Fibroblast of skin of scalp (primary cell): ENCODE data around the gene MED26. TPM values are rescaled to one million over a fixed set of nuclear protein-coding genes. Genes with fewer than 3 reads are reported as not detected.
"Not testable (repeated sequence)": the region's sequence is repeated elsewhere in the genome, so short reads cannot be mapped to it uniquely, and the experiment has no call there.

Experiments
- DNase-seq: peaks from one replicate; pipeline ENCODE4 v3.0.0-alpha.2; 2013
- polyA plus RNA-seq, 2 experiments: library from polyadenylated mRNA; unstranded; fragments of 120-200 nt; gene quantifications; one replicate each; pipeline ENCODE4 v1.2.1, GENCODE V29; 2013; ENCODE audit not compliant: insufficient read length in 2 of 2

Gene MED26, protein sequence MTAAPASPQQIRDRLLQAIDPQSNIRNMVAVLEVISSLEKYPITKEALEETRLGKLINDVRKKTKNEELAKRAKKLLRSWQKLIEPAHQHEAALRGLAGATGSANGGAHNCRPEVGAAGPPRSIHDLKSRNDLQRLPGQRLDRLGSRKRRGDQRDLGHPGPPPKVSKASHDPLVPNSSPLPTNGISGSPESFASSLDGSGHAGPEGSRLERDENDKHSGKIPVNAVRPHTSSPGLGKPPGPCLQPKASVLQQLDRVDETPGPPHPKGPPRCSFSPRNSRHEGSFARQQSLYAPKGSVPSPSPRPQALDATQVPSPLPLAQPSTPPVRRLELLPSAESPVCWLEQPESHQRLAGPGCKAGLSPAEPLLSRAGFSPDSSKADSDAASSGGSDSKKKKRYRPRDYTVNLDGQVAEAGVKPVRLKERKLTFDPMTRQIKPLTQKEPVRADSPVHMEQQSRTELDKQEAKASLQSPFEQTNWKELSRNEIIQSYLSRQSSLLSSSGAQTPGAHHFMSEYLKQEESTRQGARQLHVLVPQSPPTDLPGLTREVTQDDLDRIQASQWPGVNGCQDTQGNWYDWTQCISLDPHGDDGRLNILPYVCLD
- 5.6 TPM for polyA plus RNA-seq (2013, experiment 1 of 2; ENCODE audit: insufficient read length)
- polyA plus RNA-seq (2013, experiment 2 of 2; ENCODE audit: insufficient read length), result 5.7 TPM

DNA sequence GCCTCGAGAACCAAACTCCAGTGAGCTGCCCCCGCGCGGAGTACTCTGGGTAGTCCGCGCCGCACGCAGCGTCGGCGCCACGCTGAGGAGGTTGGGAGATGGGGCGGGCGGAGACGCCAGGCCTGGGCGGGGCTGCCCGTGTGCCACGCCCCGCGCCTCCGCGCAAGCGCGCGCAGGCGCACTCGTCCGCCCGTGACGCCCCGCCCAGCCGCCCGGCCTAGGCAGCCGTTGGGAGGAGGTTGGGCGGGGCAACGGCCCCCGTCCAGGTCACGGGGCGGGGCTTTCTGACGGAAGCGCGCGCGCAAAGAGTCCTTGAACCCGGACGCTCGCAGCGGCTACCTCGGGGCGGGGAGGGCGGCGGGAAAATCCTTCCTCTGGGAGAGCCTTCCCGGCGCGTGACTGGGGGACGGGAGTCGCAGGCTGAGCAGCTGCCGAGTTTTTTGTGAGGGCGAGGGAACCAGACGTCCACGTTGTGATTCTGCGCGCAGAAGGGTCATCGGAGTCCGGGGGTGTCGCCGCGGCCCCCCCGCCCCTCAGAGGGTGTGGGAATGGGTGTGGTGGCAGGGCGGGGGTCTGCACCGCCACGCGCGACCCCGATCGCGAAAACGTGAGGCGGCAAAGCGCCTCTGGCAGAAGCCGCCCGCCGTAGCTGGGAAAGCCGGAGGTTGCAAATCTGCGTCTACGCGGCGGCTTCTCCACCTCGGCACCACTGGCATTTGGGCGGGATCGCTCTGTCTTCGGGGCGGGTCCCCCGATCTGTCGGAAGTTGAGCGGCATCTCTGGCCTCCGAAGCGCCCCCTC lies at the start of gene MED26:
TSS of gene MED26 (minus strand) at position 22 of the 801 bp plus-strand sequence. CDS start 261 bp downstream, outside the sequence.
- peak; percentile 95 for DNase-seq

DNA sequence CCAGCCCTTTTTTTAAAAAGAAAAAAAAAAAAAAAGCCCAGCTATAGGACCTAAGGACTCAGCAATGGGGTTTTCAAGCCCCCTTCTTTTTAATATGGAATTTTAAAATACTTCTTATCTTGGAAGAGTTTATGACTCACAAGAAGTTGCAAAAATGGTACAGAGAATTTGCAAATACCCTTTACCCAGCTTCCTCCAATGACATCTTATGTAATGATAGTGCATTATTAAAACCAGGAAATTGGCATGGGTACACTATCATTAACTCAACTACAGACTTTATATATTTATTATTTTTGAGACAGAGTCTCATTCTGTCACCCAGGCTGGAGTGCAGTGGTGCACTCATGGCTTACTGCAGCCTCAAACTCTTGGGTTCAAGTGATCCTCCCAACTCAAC lies 49.1 kb upstream of the MED26 start:
- DNase-seq, result no peak

DNA sequence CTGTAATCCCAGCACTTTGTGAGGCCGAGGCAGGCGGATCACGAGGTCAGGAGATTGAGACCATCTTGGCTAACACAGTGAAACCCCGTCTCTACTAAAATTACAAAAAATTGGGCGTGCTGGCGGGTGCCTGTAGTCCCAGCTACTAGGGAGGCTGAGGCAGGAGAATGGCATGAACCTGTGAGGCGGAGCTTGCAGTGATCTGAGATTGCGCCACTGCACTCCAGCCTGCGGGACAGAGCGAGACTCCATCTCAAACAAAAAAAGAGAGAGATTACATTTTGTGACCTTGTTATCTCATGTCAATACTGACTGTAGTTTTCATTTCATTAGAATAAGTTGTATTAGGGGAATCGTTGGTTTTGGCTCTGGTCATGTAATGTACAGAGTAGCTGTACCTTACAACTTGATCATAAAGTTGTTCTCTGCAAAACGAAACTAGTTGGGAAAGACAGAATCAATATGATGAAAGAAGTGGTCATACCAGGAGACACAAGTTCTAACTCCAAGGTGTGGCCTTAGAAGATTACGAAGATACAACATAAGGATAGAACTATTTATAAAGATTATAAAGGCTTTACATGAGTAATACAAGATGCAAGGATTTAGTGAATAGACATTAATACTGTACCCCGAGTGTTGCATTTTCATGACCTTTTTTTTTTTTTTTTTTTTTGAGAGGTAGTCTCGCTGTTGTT lies 48.2 kb upstream of the MED26 start:
- no peak for DNase-seq

DNA sequence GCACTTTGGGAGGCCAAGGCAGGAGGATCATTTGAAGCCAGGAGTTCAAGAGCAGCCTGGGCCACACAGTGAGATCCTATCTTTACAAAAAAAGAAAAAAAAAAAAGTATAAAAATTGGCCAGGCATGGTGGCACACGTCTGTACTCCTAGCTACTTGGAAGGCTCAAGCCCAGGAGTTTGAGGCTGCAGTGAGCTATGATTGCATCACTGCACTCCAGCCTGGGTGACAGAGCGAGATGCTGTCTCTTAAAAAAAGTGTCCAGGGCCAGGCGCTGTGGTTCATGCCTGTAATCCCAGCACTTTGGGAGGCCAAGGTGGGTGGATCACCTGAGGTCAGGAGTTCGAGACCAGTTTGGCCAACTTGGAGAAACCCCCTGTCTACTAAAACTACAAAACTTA lies 45.8 kb upstream of the MED26 start:
- DNase-seq, result not testable (repeated sequence)

DNA sequence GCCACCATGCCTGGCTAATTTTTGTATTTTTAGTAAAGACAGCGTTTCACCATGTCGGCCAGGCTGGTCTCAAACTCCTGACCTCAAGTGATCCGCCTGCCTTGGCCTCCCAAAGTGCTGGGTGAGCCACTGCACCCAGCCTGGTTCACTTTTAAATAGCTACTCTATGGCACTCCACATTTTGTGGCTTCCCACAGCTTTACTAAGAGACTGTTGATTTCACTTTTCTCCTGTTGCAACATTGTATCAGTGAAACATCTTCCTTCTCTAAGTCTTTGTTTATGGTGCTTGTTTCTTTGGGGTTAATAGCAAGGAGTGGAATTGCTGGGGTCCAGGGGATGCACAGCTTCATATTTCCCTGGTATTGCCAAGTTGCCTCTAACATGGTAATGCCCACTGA lies 45.2 kb upstream of the MED26 start:
- no peak for DNase-seq

DNA sequence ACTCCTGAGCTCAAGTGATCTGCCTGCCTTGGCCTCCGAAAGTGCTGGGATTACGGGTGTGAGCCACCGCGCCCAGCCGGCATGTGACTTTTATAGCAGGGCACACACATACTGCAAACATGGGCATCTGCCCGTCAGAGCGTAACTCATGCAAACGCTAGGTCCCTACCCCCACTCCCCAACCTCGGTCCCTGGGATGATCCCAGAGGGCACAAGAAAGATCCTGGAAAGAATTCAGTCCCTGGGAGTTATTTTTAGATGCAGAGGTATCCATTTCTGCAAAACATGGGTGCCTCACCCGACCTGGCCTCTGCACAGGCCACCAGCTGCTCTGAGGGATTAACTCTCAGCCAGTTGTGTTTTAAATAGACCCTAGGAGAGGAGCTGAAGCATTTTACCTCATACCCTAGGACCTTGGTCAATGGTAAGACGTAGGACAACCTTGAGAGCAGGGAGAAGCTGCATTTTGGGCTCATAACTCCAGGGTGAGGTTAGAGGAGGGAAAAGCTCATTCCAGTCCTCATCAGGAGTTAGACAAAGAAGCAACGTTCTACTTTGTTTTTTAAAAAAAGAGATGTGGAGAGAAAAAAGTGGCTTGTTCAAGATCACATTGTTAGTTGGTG lies 43.8 kb upstream of the MED26 start:
- no peak for DNase-seq

DNA sequence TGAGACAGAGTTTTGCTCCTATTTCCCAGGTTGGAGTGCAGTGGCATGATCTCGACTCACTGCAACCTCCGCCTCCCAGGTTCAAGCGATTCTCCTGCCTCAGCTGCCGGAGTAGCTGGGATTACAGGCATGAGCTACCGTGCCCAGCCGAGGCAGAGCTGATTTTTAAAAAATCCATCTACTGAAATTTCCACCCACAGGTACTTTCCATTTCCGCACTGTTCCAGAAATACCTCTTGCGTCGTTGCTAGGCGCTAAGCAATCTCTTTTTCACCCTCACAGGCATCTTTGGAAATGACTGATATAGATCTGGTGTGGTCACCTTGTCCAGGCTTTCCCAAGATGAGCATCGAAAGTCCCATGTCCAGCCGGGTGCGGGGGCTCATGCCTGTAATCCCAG lies 42.3 kb upstream of the MED26 start:
- DNase-seq, result no peak

DNA sequence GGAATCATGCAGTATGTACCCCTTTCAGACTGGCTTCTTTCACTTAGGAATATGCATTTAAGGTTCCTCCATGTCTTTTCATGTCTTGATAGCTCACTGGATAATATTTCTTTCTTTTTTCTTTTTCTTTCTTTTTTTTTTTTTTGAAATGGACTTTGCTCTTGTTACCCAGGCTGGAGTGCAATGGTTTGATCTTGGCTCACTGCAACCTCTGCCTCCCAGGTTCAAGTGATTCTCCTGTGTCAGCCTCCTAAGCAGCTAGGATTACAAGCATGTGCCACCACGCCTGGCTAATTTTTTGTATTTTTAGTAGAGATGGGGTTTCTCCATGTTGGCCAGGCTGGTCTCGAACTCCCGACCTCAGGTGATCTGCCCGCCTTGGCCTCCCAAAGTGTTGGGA lies 40.7 kb upstream of the MED26 start:
- not testable (repeated sequence) for DNase-seq

DNA sequence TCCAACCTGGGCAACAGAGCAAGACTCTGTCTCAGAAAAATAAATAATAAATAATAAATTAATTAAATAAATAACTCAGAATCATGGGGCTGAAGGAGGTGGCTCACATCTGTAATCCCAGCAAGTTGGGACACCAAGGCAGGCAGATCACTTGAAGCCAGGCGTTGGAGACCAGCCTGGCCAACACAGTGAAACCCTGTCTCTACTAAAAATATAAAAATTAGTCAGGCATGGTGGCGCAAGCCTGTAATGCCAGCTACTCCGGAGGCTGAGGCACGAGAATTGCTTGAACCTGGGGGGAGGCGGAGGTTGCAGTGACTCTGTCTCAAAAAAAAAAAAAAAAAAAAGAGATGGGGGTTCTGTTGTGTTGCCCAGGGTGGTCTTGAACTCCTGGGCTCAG lies 40.2 kb upstream of the MED26 start:
- no peak for DNase-seq

DNA sequence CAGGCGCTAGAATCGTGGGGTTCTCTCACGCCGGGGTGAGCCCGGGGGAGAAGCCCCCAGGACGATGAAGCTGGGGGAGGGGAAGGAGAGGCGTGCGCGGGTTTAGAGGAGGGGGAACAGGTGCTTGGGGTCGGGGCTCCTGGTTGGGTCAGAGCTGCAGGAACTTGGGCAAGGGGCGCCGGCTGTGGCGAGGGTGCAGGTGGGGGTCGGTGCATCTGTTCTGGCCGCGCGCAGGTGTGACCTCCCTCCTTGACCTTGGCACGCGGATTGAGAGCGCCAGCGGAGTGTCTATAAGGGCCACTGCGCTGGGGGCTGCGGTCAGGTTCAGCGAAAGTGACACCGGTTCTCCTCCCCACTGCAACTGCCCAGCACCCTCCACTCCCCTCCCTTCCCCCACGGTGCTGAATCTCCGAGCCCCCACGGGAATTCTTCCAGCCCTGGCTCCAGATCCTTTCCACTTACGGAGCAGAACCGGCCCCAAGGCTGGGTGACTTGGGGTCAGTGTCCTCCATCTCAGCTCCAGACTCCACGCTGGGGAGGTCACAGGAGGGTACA lies 33.6 kb upstream of the MED26 start:
- DNase-seq, result no peak

DNA sequence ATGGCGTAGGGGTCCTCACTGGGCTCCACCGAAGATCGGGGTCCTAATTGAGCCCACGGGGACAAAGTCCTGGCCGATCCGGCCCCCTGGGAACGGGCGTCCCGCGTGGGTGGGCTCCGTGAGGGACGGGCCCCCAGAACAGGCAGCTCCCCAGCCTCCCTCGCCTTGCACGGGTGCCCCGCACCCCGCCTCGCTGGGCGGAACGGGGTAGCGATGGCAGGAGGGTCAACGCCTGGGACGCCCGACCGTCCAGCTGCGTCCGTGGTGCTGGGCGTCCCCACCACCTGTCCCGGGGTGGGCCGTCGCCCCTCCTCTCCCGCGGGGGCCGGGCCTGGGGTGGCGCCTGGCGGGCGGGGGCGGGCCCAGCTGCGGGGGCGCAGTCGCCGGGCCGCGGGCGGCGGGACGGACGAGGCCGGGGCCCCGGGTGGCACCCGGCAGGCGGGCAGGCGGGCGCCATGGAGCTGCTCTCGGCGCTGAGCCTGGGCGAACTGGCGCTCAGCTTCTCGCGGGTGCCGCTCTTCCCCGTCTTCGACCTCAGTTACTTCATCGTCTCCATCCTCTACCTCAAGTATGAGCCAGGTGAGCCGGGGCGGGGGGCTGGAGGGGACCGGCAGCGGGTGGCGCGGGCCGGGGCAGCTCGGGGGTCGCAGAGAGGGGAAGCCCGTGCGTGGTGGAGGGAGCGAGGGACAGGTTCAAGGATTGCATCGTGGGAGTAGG lies 32.9 kb upstream of the MED26 start, which contains the start of gene TMEM38A:
TSS of gene TMEM38A (plus strand) at position 377 of the 717 bp plus-strand sequence. CDS start at position 456, 79 bp downstream.
- no peak for DNase-seq

DNA sequence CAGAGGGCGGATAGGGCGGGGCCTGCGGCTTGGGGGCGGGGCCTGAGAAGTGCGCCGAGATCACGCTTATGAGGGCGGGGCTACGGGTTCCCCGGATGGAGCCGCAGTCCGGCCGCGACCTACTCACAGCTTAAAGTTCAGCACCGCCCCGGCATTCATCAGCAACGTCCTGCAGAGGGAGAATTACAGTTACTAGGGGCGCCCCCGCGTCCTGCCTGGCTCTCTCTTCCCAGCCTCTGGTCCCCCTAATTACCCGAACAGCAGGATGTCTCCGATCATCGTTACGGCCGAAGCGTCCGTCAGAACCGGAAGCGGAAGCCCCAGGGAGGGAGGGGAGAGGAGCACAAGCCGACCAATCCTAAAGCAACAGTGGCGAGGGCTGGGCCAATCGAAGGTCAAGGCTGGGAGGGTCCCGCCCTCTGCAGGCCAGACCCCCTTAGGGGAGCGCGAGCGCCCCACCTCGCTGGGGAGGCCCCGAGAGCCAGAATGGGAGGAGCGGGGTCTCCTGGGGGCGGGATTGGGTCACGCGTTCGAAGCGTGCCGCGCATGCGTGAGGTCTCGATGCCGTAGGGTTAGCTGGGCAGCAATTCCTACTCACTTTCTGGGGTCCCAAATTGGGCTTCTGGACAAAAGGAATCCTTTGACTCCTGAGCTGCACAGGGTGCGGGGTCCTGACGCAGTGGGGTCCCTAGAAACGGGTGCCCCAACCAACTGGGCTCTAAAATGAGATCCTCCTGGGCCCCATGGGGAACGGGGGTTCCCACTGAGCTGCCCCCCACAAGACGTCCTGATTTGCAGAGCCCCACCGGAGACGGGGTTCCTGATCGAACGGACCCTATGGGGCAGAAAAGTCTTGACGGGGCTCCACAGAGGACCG lies 32.1 kb upstream of the MED26 start, which contains the start of gene SMIM7:
TSS of gene SMIM7 (minus strand) at position 313 of the 877 bp plus-strand sequence. CDS start at position 279, 34 bp downstream.
- peak; percentile 99 for DNase-seq

DNA sequence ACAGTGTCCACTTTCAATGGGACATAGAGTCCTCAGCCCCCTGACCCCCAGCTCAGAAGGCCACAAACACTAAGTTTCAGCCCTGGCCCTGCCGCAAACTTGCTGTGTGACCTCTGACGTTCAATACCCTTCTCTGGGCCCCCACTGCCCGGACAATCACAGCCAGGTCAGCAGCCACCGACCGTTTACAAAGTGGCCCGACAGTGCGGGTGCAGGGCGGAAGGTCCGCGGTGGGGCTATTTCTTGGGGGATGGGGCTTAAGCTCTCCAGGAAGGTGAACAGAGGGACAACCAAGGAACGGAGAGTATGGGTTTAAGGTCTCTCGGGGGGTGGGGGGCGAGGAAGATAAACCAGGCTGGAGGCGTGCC lies 31.4 kb upstream of the MED26 start:
- DNase-seq, result no peak

DNA sequence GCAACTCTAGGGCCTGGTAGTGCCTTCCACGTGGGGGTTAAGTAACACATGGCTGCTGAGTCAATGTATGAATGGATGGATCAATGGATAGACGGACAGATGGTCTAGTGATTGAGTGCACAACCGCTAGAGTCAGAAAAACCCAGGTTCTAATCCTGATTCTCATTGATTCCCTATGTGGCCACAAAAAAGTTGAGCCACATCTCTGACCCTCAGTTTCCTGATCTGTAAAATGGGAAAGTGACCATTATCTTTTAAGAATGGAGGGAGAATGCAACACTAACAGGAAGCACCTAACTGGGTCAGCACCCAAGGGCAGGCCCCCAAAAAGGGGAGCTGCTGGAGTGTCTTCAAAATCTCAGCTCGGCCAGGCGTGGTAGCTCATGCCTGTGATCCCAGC lies 29.4 kb upstream of the MED26 start:
- no peak for DNase-seq

DNA sequence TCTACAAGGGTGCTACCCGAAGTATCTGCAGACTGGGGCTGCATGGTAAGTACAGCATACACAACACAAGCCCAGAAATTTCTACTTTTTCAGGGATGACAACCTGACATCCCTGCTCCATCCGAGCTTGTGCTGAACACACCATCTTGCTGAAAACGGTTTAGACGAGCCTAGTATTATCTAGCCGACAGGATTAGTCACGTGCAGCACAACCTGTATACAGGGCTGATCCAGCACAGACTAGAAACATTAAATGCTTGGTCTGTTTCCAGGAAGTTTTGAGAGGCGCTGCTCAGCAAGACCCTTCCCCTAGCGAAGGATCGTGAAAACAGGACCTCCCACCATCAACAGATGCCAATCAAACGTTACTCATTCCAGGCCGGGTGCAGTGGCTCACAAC lies 27.7 kb upstream of the MED26 start:
- no peak for DNase-seq

DNA sequence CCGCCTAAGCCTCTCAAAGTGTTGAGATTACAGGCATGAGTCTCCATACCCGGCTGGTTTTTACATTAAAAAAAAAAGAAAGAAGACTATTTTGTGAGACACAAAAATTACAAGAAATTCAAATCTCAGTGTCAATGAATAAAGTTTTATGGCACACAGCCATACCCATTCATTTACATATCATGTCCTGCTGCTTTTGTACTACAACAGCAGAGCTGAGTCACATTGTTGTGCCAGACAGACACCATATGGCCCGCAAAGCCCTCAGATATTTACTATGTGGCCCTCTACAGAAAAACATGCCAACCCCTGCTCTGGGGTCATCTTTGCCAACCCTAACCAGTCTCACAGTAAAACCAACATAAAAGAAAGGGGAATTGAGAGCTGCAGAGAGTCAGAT lies 26.6 kb upstream of the MED26 start:
- DNase-seq, result no peak

DNA sequence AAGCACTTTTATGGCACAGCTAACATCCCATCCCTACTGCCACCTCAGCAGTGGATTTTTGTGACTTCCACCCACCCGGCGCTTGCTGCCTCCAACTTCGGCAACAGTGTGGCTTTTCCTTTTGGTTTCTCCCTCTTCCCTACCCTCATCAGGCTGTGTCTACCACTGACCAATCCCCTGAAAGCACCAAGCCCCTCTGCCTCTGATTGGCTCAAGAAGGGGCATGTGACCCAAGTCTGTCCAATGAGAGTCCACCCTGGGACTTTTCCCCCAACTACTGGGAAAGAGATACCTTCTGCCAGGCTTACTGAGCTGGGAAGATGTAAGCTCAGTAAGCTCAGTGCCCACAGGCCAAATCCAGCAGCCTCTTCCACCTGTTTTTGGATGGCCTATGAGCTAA lies 26.1 kb upstream of the MED26 start:
- no peak for DNase-seq

DNA sequence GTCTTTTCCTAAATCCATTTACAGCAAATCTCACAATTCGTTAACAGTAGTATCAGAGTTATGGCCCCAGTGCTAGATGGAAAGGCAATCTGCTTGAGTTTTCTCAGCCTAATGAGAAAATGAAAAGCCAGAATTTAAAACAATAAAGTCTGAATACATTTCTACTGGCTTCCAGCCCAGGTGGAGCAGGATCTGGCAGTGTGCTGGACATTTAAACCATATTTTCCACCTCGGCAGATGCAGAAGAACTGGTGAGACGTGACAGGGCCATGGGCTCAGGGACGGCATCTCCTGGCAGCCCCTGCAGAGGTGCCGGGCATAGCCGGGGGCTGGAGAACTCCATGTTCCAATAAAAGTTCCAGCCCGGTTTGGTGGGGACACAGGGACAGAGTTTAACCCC lies 24.9 kb upstream of the MED26 start:
- DNase-seq, result no peak

DNA sequence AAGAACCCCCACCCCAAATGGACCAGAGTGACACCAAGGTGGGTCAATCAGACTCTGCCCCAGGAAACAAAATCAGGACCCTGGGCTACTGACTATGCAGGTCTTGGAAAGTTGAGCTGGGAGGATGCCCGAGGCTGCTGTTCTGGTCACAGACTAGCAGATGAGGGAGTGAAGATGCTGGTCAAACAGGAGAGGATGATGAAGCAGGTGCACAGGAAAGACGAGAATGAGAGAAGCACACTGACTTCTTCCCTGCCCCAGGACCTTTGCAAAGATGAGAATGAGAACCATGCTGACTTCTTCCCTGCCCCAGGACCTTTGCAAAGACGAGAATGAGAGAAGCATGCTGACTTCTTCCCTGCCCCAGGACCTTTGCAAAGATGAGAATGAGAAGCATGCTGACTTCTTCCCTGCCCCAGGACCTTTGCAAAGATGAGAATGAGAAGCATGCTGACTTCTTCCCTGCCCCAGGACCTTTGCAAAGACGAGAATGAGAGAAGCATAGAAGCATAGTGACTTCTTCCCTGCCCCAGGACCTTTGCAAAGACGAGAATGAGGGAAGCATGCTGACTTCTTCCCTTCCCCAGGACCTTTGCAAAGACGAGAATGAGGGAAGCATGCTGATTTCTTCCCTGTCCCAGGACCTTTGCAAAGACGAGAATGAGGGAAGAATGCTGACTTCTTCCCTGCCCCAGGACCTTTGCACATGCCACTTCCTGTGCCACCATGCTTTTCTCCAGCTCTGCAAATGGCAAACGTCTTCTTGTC lies 23.6 kb upstream of the MED26 start:
- not testable (repeated sequence) for DNase-seq
